ENCODE data around the gene MAP4K3.

- no peak for TF ChIP-seq CTCF (IDR thresholded peaks at IDR 0.05)
- no peak for TF ChIP-seq POLR2AphosphoS5 (IDR thresholded peaks at IDR 0.05)
- TF ChIP-seq POLR2A (IDR thresholded peaks at IDR 0.05), result no peak
- TF ChIP-seq EP300 (IDR thresholded peaks at IDR 0.05), result no peak
These were observed 80.0 kb downstream of the MAP4K3 start for GRCh38 chr2:39356922-39357639.
